SK-N-SH treated with all-trans-retinoic acid at 6 μM for 48 hours (cell line): ENCODE measurements around the gene ARG1.

ENCODE experiments used
- ATAC-seq: fragments of 200-7000 bp; cut with Tn5 transposase; 3 replicates; pipeline ENCODE4 v1.9.1; 2020; ENCODE audit warnings: mild to moderate bottlenecking, moderate library complexity
- ARNTL ChIP-seq: fragments of 450-650 bp; formaldehyde crosslinking; IDR thresholded peaks from 2 replicates; pipeline ENCODE4 v1.5.0; 2020; ENCODE audit warnings: low read depth, mild to moderate bottlenecking, moderate library complexity, borderline replicate concordance
- BACH2 ChIP-seq: fragments of 250-450 bp; sonication (Bioruptor Pico); IDR thresholded peaks from 2 replicates; pipeline ENCODE4 v1.9.0; 2021; ENCODE audit warnings: mild to moderate bottlenecking, borderline replicate concordance
- CREB5 ChIP-seq: fragments of 250-450 bp; sonication (Bioruptor Pico); IDR thresholded peaks from 2 replicates; pipeline ENCODE4 v1.5.1; 2020; ENCODE audit warnings: low read depth, mild to moderate bottlenecking, moderate library complexity
- CSDC2 ChIP-seq: fragments of 250-450 bp; sonication (Bioruptor Pico); IDR thresholded peaks from 2 replicates; pipeline ENCODE4 v1.5.0; 2020; ENCODE audit warnings: mild to moderate bottlenecking, moderate library complexity
- GLIS3 ChIP-seq: fragments of 250-450 bp; sonication (Bioruptor Pico); IDR thresholded peaks from 2 replicates; pipeline ENCODE4 v1.5.0; 2020; ENCODE audit warnings: mild to moderate bottlenecking, moderate library complexity
- ISL1 ChIP-seq: fragments of 250-450 bp; sonication (Bioruptor Pico); IDR thresholded peaks from 2 replicates; pipeline ENCODE4 v2.1.2; 2022; ENCODE audit warnings: mild to moderate bottlenecking, moderate library complexity
- OSR1 ChIP-seq: fragments of 250-450 bp; sonication (Bioruptor Pico); IDR thresholded peaks from 2 replicates; pipeline ENCODE4 v1.8.0; 2022; ENCODE audit warnings: moderate library complexity, mild to moderate bottlenecking, inconsistent platforms
- PPARA ChIP-seq: fragments of 250-450 bp; sonication (Bioruptor Pico); IDR thresholded peaks from 2 replicates; pipeline ENCODE4 v1.5.0; 2020; ENCODE audit warnings: mild to moderate bottlenecking, borderline replicate concordance
- RARB ChIP-seq: fragments of 250-450 bp; sonication (Bioruptor Pico); IDR thresholded peaks from 2 replicates; pipeline ENCODE4 v1.8.0; 2021; ENCODE audit warnings: mild to moderate bottlenecking, moderate library complexity
- SNAI2 ChIP-seq: fragments of 250-450 bp; sonication (Bioruptor Pico); IDR thresholded peaks from 2 replicates; pipeline ENCODE4 v1.5.0; 2020; ENCODE audit warnings: mild to moderate bottlenecking, moderate library complexity
- TOX ChIP-seq: fragments of 250-450 bp; sonication (Bioruptor Pico); IDR thresholded peaks from 2 replicates; pipeline ENCODE4 v1.8.0; 2021; ENCODE audit warnings: mild to moderate bottlenecking, moderate library complexity, borderline replicate concordance
- ZFP3 ChIP-seq: fragments of 250-450 bp; sonication (Bioruptor Pico); IDR thresholded peaks from 2 replicates; pipeline ENCODE4 v1.5.0; 2020; ENCODE audit warnings: mild to moderate bottlenecking, moderate library complexity
- ZFP30 ChIP-seq: fragments of 450-650 bp; formaldehyde crosslinking; IDR thresholded peaks from 2 replicates; pipeline ENCODE4 v1.5.0; 2022; ENCODE audit warnings: mild to moderate bottlenecking, moderate library complexity
- ZNF70 ChIP-seq: fragments of 450-650 bp; formaldehyde crosslinking; IDR thresholded peaks from 2 replicates; pipeline ENCODE4 v1.5.0; 2020; ENCODE audit warnings: mild to moderate bottlenecking, moderate library complexity
- ZNF8 ChIP-seq: fragments of 450-650 bp; formaldehyde crosslinking; IDR thresholded peaks from 2 replicates; pipeline ENCODE4 v1.5.0; 2020; ENCODE audit warnings: mild to moderate bottlenecking, moderate library complexity
- TF ChIP-seq, protein P1 (sequence below): fragments of 250-450 bp; sonication (Bioruptor Pico); IDR thresholded peaks from 2 replicates; pipeline ENCODE4 v1.8.0; 2021; ENCODE audit warnings: low read depth, mild to moderate bottlenecking, moderate library complexity, borderline replicate concordance
- TF ChIP-seq, protein P2 (sequence below): fragments of 250-450 bp; sonication (Bioruptor Pico); IDR thresholded peaks from 2 replicates; pipeline ENCODE4 v1.8.0; 2020; ENCODE audit warnings: mild to moderate bottlenecking, moderate library complexity, borderline replicate concordance
- TF ChIP-seq, protein P3 (sequence below): fragments of 250-450 bp; sonication (Bioruptor Pico); IDR thresholded peaks from 2 replicates; pipeline ENCODE4 v1.5.1; 2021; ENCODE audit warnings: mild to moderate bottlenecking, moderate library complexity

ARG1 gene

GRCh38 chr6:131561925-131562707, 10.9 kb upstream of the ARG1 start (continued):
- TF ChIP-seq, protein P1, sequence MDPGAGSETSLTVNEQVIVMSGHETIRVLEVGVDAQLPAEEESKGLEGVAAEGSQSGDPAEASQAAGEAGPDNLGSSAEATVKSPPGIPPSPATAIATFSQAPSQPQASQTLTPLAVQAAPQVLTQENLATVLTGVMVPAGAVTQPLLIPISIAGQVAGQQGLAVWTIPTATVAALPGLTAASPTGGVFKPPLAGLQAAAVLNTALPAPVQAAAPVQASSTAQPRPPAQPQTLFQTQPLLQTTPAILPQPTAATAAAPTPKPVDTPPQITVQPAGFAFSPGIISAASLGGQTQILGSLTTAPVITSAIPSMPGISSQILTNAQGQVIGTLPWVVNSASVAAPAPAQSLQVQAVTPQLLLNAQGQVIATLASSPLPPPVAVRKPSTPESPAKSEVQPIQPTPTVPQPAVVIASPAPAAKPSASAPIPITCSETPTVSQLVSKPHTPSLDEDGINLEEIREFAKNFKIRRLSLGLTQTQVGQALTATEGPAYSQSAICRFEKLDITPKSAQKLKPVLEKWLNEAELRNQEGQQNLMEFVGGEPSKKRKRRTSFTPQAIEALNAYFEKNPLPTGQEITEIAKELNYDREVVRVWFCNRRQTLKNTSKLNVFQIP (CRISPR knock-in tag): no peak
- no peak for TF ChIP-seq RARB
- TF ChIP-seq, protein P2, sequence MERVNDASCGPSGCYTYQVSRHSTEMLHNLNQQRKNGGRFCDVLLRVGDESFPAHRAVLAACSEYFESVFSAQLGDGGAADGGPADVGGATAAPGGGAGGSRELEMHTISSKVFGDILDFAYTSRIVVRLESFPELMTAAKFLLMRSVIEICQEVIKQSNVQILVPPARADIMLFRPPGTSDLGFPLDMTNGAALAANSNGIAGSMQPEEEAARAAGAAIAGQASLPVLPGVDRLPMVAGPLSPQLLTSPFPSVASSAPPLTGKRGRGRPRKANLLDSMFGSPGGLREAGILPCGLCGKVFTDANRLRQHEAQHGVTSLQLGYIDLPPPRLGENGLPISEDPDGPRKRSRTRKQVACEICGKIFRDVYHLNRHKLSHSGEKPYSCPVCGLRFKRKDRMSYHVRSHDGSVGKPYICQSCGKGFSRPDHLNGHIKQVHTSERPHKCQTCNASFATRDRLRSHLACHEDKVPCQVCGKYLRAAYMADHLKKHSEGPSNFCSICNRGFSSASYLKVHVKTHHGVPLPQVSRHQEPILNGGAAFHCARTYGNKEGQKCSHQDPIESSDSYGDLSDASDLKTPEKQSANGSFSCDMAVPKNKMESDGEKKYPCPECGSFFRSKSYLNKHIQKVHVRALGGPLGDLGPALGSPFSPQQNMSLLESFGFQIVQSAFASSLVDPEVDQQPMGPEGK (CRISPR knock-in tag): no peak
- TF ChIP-seq ZNF8 (CRISPR knock-in tag): no peak
- TF ChIP-seq, all 23 proteins: peak for 0

GRCh38 chr6:131565056-131565455, 8.0 kb upstream of the ARG1 start:
- no peak for ATAC-seq
- TF ChIP-seq OSR1 (CRISPR knock-in tag): no peak
- TF ChIP-seq ZFP30 (CRISPR knock-in tag): no peak
- no peak for TF ChIP-seq CREB5 (CRISPR knock-in tag)
- no peak for TF ChIP-seq BACH2

GRCh38 chr6:131568726-131569125, 4.3 kb upstream of the ARG1 start:
- no peak for ATAC-seq
- TF ChIP-seq, protein P3, sequence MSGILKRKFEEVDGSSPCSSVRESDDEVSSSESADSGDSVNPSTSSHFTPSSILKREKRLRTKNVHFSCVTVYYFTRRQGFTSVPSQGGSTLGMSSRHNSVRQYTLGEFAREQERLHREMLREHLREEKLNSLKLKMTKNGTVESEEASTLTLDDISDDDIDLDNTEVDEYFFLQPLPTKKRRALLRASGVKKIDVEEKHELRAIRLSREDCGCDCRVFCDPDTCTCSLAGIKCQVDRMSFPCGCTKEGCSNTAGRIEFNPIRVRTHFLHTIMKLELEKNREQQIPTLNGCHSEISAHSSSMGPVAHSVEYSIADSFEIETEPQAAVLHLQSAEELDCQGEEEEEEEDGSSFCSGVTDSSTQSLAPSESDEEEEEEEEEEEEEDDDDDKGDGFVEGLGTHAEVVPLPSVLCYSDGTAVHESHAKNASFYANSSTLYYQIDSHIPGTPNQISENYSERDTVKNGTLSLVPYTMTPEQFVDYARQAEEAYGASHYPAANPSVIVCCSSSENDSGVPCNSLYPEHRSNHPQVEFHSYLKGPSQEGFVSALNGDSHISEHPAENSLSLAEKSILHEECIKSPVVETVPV (CRISPR knock-in tag): no peak
- TF ChIP-seq SNAI2 (CRISPR knock-in tag) (no peak), ISL1 (no peak), OSR1 (CRISPR knock-in tag) (no peak), RARB (no peak), GLIS3 (CRISPR knock-in tag) (no peak), ZNF8 (CRISPR knock-in tag) (no peak), ZNF70 (CRISPR knock-in tag) (no peak), ZFP30 (CRISPR knock-in tag) (no peak), ARNTL (CRISPR knock-in tag) (no peak), ZFP3 (no peak), CSDC2 (no peak), TOX (CRISPR knock-in tag) (no peak)
- TF ChIP-seq, protein P1 (CRISPR knock-in tag): no peak
- TF ChIP-seq, protein P2 (CRISPR knock-in tag): no peak

GRCh38 chr6:131574133-131574532, 1.1 kb downstream of the ARG1 start:
- no peak for ATAC-seq
- TF ChIP-seq PPARA (no peak), BACH2 (no peak), TOX (CRISPR knock-in tag) (no peak), ZNF8 (CRISPR knock-in tag) (no peak)
- TF ChIP-seq, protein P2 (CRISPR knock-in tag): no peak
